Panc1 (cell line): ENCODE measurements around the gene PRPF39. TPM values are rescaled to one million over a fixed set of nuclear protein-coding genes. Genes with fewer than 3 reads are reported as not detected.

Experiments used
- ATAC-seq: fragments of 200-7000 bp; cut with Tn5 transposase; 2 replicates; pipeline ENCODE4 v1.9.1; 2020; ENCODE audit warnings: mild to moderate bottlenecking, moderate library complexity
- BruUV-seq: library from RNA; stranded (reverse); fragments of 400-500 nt; replicated peaks from 2 replicates; lab custom pipeline; 2021; lab: Mats Ljungman, UMichigan
- CTCF ChIA-PET: fragments of 300-600 bp; sonication (Branson Sonifier 250); formaldehyde crosslinking; loops from one replicate; lab custom pipeline; 2022; ENCODE audit warnings: antibody characterized with exemption; lab: Charles Lee
- POLR2A ChIA-PET: fragments of 300-600 bp; sonication (Branson Sonifier 250); formaldehyde crosslinking; loops from one replicate; lab custom pipeline; 2022; ENCODE audit warnings: antibody characterized with exemption; lab: Charles Lee
- DNase-seq: peaks from one replicate; pipeline ENCODE4 v3.0.0-alpha.2; 2010; ENCODE audit warnings: low read depth, low spot score
- H3K27ac ChIP-seq: 2 replicates; pipeline ENCODE4 v1.5.1; 2011; ENCODE audit warnings: mild to moderate bottlenecking, low read length, inconsistent platforms
- H3K27me3 ChIP-seq: fragments of 200-500 bp; sonication (Bioruptor generic); 2 replicates; pipeline ENCODE4 v1.6.0; 2014; ENCODE audit warnings: low read length, inconsistent platforms; ENCODE audit not compliant: control insufficient read depth, insufficient read depth
- H3K36me3 ChIP-seq: fragments of 200-500 bp; sonication (Bioruptor generic); 2 replicates; pipeline ENCODE4 v1.5.1; 2014; ENCODE audit warnings: inconsistent platforms, mild to moderate bottlenecking, low read length, moderate library complexity; ENCODE audit not compliant: control insufficient read depth, insufficient read depth
- H3K4me1 ChIP-seq: 2 replicates; pipeline ENCODE4 v1.5.1; 2011; ENCODE audit warnings: inconsistent platforms, mild to moderate bottlenecking, low read length, moderate library complexity; ENCODE audit not compliant: control insufficient read depth, insufficient read depth
- H3K4me3 ChIP-seq, 2 experiments: 2 replicates each; pipeline ENCODE4 v1.5.1; 2011 to 2012; ENCODE audit warnings: low read depth in 2 of 2, low read length in 2 of 2, mild to moderate bottlenecking in 2 of 2, inconsistent platforms in 1 of 2, moderate library complexity in 1 of 2
- H3K9me3 ChIP-seq: fragments of 200-500 bp; sonication (Bioruptor generic); 2 replicates; pipeline ENCODE4 v1.5.1; 2014; ENCODE audit warnings: low read depth, mild to moderate bottlenecking, inconsistent platforms, low read length, moderate library complexity; ENCODE audit not compliant: control insufficient read depth, insufficient read depth
- CTCF ChIP-seq: fragments of 450-650 bp; IDR thresholded peaks from 2 replicates; pipeline ENCODE4 v1.5.1; 2017; ENCODE audit warnings: mild to moderate bottlenecking
- POLR2AphosphoS5 ChIP-seq: IDR thresholded peaks from 2 replicates; pipeline ENCODE4 v1.6.1; 2012; ENCODE audit warnings: mild to moderate bottlenecking, low read depth, low read length, moderate library complexity
- REST ChIP-seq, 2 experiments: IDR thresholded peaks; 2 replicates each; pipeline ENCODE4 v1.6.1; 2011 to 2012; ENCODE audit warnings: low read depth in 2 of 2, control low read depth in 1 of 2, low read length in 1 of 2, mild to moderate bottlenecking in 1 of 2, moderate library complexity in 1 of 2; ENCODE audit not compliant: insufficient read depth in 1 of 2
- SIN3A ChIP-seq: IDR thresholded peaks from 2 replicates; pipeline ENCODE4 v1.6.1; 2012; ENCODE audit warnings: low read depth, mild to moderate bottlenecking, low read length, moderate library complexity, borderline replicate concordance; ENCODE audit not compliant: insufficient read depth
- TCF7L2 ChIP-seq: IDR thresholded peaks from 2 replicates; pipeline ENCODE4 v1.6.1; 2011; ENCODE audit warnings: mild to moderate bottlenecking, low read depth, low read length, inconsistent platforms
- in situ Hi-C: cut with HindIII; loops from 2 replicates; pipeline ENCODE4 v1.10.0; 2016; ENCODE audit warnings: low sequenced_read_pairs, low pct_unique_long_range_greater_than_20kb
- intact Hi-C: fragments of 100-400 bp; cut with micrococcal nuclease; formaldehyde crosslinking; loops from one replicate; pipeline ENCODE4 v1.10.0; 2022; ENCODE audit not compliant: unreplicated experiment
- total RNA-seq: library from RNA; stranded (reverse); gene quantifications from one replicate; pipeline ENCODE4 v1.2.1, GENCODE V29; 2021; ENCODE audit not compliant: unreplicated experiment

PRPF39 gene
- total RNA-seq, 1 experiment from 2014 or later = 30.7 TPM

GRCh38 chr14:45134051-45134958 lies 50.4 kb downstream of the PRPF39 start, which contains the start of gene FKBP3:
FKBP3 (minus strand) TSS chr14:45134481; CDS start chr14:45134456, 25 bp downstream.
- ATAC-seq = peak; percentile 96
- BruUV-seq = no TSS peak
- ChIA-PET CTCF (interaction anchor here (0.7 kb wide), 1 partner anchor 203 kb away, joined by 4 read pairs; no protein-coding TSS in a partner anchor), POLR2A (interaction anchor here (0.6 kb wide), 1 partner anchor 223 kb away, joined by 3 read pairs; no protein-coding TSS in a partner anchor)
- H3K36me3 ChIP-seq = no peaks in the 10 kb centered on the region; the same call in none of the 2 replicates
- H3K27ac ChIP-seq = peak within 1 kb of the TSS; percentile 96
- intact Hi-C loops (loop anchor here (5.0 to 10.0 kb wide), 2 partner anchors 118 to 170 kb away; partner anchors contain the start of genes KLHL28, MIS18BP1 and TOGARAM1), in situ Hi-C loops (no loop called here)
- no peaks in the 10 kb centered on the region for H3K9me3 ChIP-seq
- no peaks in the 10 kb centered on the region for H3K27me3 ChIP-seq
- TF ChIP-seq TCF7L2 = no peak
- peak; percentile 44 for TF ChIP-seq CTCF
- TF ChIP-seq POLR2AphosphoS5 = peak; percentile 74
- TF ChIP-seq REST (IDR thresholded peaks at IDR 0.05; ENCODE audit: insufficient read depth in 1 of 2, low read depth in 2 of 2, low read length in 1 of 2) = no peak
- 0 out of 2 replicates have a peak, but pooled peaks have one; percentile 50 for TF ChIP-seq SIN3A
- DNase-seq = peak; percentile 89
- peak within 1 kb of the TSS; percentile 71 to 88 for H3K4me3 ChIP-seq
- peaks cover 4% of the 10 kb centered on the region; the same call in 1 of the 2 replicates for H3K4me1 ChIP-seq

- Histone ChIP-seq H3K36me3 (no peaks in the 10 kb centered on the region; the same call in 1 of the 2 replicates), H3K27me3 (no peaks in the 10 kb centered on the region), H3K27ac (peak overlapping the region; percentile 96), H3K4me1 (peaks cover 4% of the 10 kb centered on the region; the same call in 1 of the 2 replicates), H3K9me3 (no peaks in the 10 kb centered on the region), H3K4me3 (peak overlapping the region; percentile 71 to 88)
- DNase-seq (no peak), ATAC-seq (no peak)
- no TSS peak for BruUV-seq
- in situ Hi-C loops = no loop called here
- intact Hi-C loops = loop anchor here (10.0 kb wide), 1 partner anchor 170 kb away; the partner anchor contains the start of genes KLHL28 and TOGARAM1
- CTCF ChIA-PET = no interaction called here
- POLR2A ChIA-PET = no interaction called here
- TF ChIP-seq POLR2AphosphoS5 = no peak
- TF ChIP-seq TCF7L2 = no peak
- TF ChIP-seq SIN3A = no peak
- TF ChIP-seq CTCF = no peak
- TF ChIP-seq REST (IDR thresholded peaks at IDR 0.05; ENCODE audit: insufficient read depth in 1 of 2, low read depth in 2 of 2, low read length in 1 of 2) = no peak
Observed at GRCh38 chr14:45135156-45135555, 51.2 kb downstream of the PRPF39 start.
